ENCODE measurements around the gene FEM1C. TPM values are rescaled to one million over a fixed set of nuclear protein-coding genes. Genes with fewer than 3 reads are reported as not detected.

The FEM1C gene
- total and polyA plus RNA-seq, 2 of the 4 experiments (the other 2 are of a cell fraction), result 6.3 to 21.5 TPM

DNA sequence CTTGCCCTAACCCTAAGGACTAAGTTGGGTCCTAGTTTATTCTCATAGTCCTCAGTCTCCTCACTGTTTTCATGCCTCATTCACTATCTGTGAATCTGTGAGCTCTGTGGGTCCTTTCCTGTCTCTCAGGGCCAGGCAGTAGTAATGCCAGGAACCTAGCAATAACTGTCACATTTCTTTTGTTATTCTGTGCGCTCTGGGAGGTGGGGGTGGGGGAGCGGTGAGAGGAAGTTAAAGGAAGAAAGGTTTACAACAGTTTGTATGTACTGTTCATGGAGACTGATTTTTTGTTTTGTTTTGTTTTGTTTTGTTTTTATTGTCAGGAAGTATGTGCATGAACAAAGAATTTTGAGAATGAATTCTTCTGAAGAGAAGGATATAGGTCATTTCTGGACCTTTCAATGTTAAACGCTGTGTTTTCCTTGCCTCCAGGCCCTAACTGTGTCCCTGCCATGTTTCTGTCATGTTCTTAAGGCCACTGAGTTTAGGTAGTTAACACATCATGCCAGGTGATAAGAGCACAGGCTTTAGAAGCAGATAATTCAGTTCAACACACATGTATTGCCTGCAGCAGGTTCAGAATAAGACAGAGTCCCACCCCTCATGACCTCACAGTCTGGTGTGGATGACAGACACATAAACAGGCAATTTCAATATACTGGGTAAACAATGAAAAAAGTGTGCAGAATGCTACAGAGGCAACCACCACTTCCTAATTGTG, 13.3 kb upstream of the FEM1C start:
- no peaks in the 10 kb centered on the region for H3K79me1 ChIP-seq (ENCODE audit: low read depth in 1 of 2, low read length in 2 of 2)
- no peak overlapping the region for H3K56ac ChIP-seq (ENCODE audit: extremely low read depth, insufficient read depth, low read length)
- no peaks in the 10 kb centered on the region for H3K9me3 ChIP-seq (ENCODE audit: control insufficient read depth, insufficient read depth, low read length)
- H2BK5ac ChIP-seq (ENCODE audit: low read depth, low read length, poor library complexity, severe bottlenecking), result peak overlapping the region; percentile 3
- DNase-seq, result no peak
- H3K4me3 ChIP-seq (ENCODE audit: insufficient read depth, low read depth, low read length), result no peak overlapping the region
- dilution Hi-C loops (cut with HindIII; ENCODE audit: low sequenced_read_pairs, unreplicated experiment), result no loop called here
- H3K14ac ChIP-seq (replicated peaks; ENCODE audit: low read depth, low read length), result no peak overlapping the region; the same call in 1 of the 2 replicates
- H3K4me1 ChIP-seq (ENCODE audit: control insufficient read depth, insufficient read depth, low read length), result peaks cover 9% of the 10 kb centered on the region
- no peaks in the 10 kb centered on the region for H4K20me1 ChIP-seq (ENCODE audit: insufficient read depth, low read length)
- no CpG with 5 or more reads among the region's 3 CpGs for whole genome bisulfite sequencing, 2 experiments (ENCODE audit: extremely low coverage in 2 of 2, insufficient read length in 1 of 2)
- peak overlapping the region; percentile 11 to 22; a peak in 2 of 4 replicates for H4K8ac ChIP-seq (ENCODE audit: low read depth in 2 of 2, low read length in 2 of 2)
- peak overlapping the region; percentile 38 for H4K91ac ChIP-seq (ENCODE audit: insufficient read depth, low read depth, low read length)
- no peak overlapping the region for H3K23ac ChIP-seq (ENCODE audit: low read depth, low read length)
- peak; percentile 24; the same call in 1 of the 2 replicates for ATAC-seq (ENCODE audit: low read depth)
- peak overlapping the region; percentile 81 for H2AK5ac ChIP-seq (ENCODE audit: low read depth, low read length)
- no peaks in the 10 kb centered on the region for H3K27me3 ChIP-seq (ENCODE audit: control insufficient read depth, insufficient read depth, low read length)
- 0 out of 3 replicates have a peak overlapping the region, but pooled peaks have one; percentile 25 for H2BK15ac ChIP-seq (ENCODE audit: low read depth, low read length)
- peak overlapping the region; percentile 69 for H2AFZ ChIP-seq (replicated peaks; ENCODE audit: low read length, poor library complexity)
- peaks cover 7% of the 10 kb centered on the region for H3K9me1 ChIP-seq (ENCODE audit: insufficient read depth, low read length)
- H2BK120ac ChIP-seq (ENCODE audit: low read depth, low read length), result peak overlapping the region; percentile 55; the same call in 1 of the 2 replicates
- H3K9ac ChIP-seq (ENCODE audit: low read depth, low read length), result no peak overlapping the region
- H2BK20ac ChIP-seq (ENCODE audit: low read depth, low read length), result peak overlapping the region; percentile 60; the same call in 1 of the 2 replicates
- ChIA-PET POLR2A (ENCODE audit: unreplicated experiment) (no interaction called here), CTCF (no interaction called here)
- H2AK9ac ChIP-seq (replicated peaks; ENCODE audit: low read depth, low read length, poor library complexity), result no peak overlapping the region
- intact Hi-C loops (cut with micrococcal nuclease), result no loop called here
- in situ Hi-C loops (cut with MboI; ENCODE audit: low sequenced_read_pairs), result no loop called here
- H3K36me3 ChIP-seq (ENCODE audit: control insufficient read depth, insufficient read depth, low read length), result no peaks in the 10 kb centered on the region
- peak overlapping the region; percentile 29; the same call in 1 of the 2 replicates for H3K4me2 ChIP-seq (ENCODE audit: low read depth, low read length)
- no peak overlapping the region for H3K27ac ChIP-seq (ENCODE audit: insufficient read depth, low read length)
- peak overlapping the region; percentile 39; the same call in 1 of the 2 replicates for H4K5ac ChIP-seq (ENCODE audit: low read depth, low read length)
- BruUV-seq (replicated peaks), result no TSS peak
- TF ChIP-seq POLR2A (IDR thresholded peaks at IDR 0.05; ENCODE audit: low read depth, low read length), result no peak
- peak overlapping the region; percentile 74; the same call in 1 of the 2 replicates for H3K18ac ChIP-seq (ENCODE audit: low read depth, low read length)
- peak overlapping the region; percentile 76; the same call in 1 of the 2 replicates for H3K4ac ChIP-seq (ENCODE audit: low read depth, low read length)
